ENCODE measurements around the gene GKN1. TPM values are rescaled to one million over a fixed set of nuclear protein-coding genes. Genes with fewer than 3 reads are reported as not detected.

Gene GKN1
- total RNA-seq, 1 experiment from 2014 or later: not detected

- CTCF ChIA-PET: interaction anchor here (0.7 kb wide), 1 partner anchor 335 kb away, joined by 3 read pairs; no protein-coding TSS in a partner anchor
- Histone ChIP-seq H3K27ac (ENCODE audit: low read depth, low read length, poor library complexity, severe bottlenecking) (no peak overlapping the region), H3K4me1 (ENCODE audit: insufficient read depth, low read length, poor library complexity, severe bottlenecking) (no peaks in the 10 kb centered on the region), H3K9me3 (ENCODE audit: low read depth, low read length, poor library complexity, severe bottlenecking) (no peaks in the 10 kb centered on the region), H3K27me3 (replicated peaks; ENCODE audit: insufficient read depth, low read depth, low read length, poor library complexity) (no peaks in the 10 kb centered on the region), H3K4me3 (ENCODE audit: low read depth, low read length, poor library complexity, severe bottlenecking) (no peak overlapping the region), H3K36me3 (ENCODE audit: insufficient read depth, low read length, poor library complexity, severe bottlenecking) (no peaks in the 10 kb centered on the region)
- no peak for DNase-seq (ENCODE audit: low spot score)
- POLR2A ChIA-PET (ENCODE audit: low non-redundant PET): no interaction called here
- no peak for TF ChIP-seq EZH2 (IDR thresholded peaks at IDR 0.05; ENCODE audit: borderline replicate concordance, low read depth, low read length, poor library complexity, severe bottlenecking)
- TF ChIP-seq CTCF (conservative IDR thresholded peaks at IDR 0.05; ENCODE audit: low read depth, low read length): no peak
- intact Hi-C loops (cut with micrococcal nuclease; ENCODE audit: unreplicated experiment): no loop called here
- BruUV-seq (replicated peaks): no TSS peak
Observed at GRCh38 chr2:68974946-68975665, 670 bp downstream of the GKN1 start.

- ChIA-PET CTCF (no interaction called here), POLR2A (ENCODE audit: low non-redundant PET) (no interaction called here)
- no peak for TF ChIP-seq EZH2 (IDR thresholded peaks at IDR 0.05; ENCODE audit: borderline replicate concordance, low read depth, low read length, poor library complexity, severe bottlenecking)
- no peak for TF ChIP-seq CTCF (conservative IDR thresholded peaks at IDR 0.05; ENCODE audit: low read depth, low read length)
- DNase-seq (ENCODE audit: low spot score): no peak
- Histone ChIP-seq H3K36me3 (ENCODE audit: insufficient read depth, low read length, poor library complexity, severe bottlenecking) (no peaks in the 10 kb centered on the region), H3K27ac (ENCODE audit: low read depth, low read length, poor library complexity, severe bottlenecking) (no peak overlapping the region), H3K4me3 (ENCODE audit: low read depth, low read length, poor library complexity, severe bottlenecking) (no peak overlapping the region), H3K9me3 (ENCODE audit: low read depth, low read length, poor library complexity, severe bottlenecking) (no peaks in the 10 kb centered on the region), H3K27me3 (replicated peaks; ENCODE audit: insufficient read depth, low read depth, low read length, poor library complexity) (no peaks in the 10 kb centered on the region), H3K4me1 (ENCODE audit: insufficient read depth, low read length, poor library complexity, severe bottlenecking) (no peaks in the 10 kb centered on the region)
- BruUV-seq (replicated peaks): no TSS peak
- intact Hi-C loops (cut with micrococcal nuclease; ENCODE audit: unreplicated experiment): no loop called here
Observed at GRCh38 chr2:68975844-68976243, 1.4 kb downstream of the GKN1 start.

- intact Hi-C loops (cut with micrococcal nuclease; ENCODE audit: unreplicated experiment): no loop called here
- Histone ChIP-seq H3K27ac (ENCODE audit: low read depth, low read length, poor library complexity, severe bottlenecking) (no peak overlapping the region), H3K36me3 (ENCODE audit: insufficient read depth, low read length, poor library complexity, severe bottlenecking) (no peaks in the 10 kb centered on the region), H3K9me3 (ENCODE audit: low read depth, low read length, poor library complexity, severe bottlenecking) (no peaks in the 10 kb centered on the region), H3K4me3 (ENCODE audit: low read depth, low read length, poor library complexity, severe bottlenecking) (no peak overlapping the region), H3K4me1 (ENCODE audit: insufficient read depth, low read length, poor library complexity, severe bottlenecking) (no peaks in the 10 kb centered on the region), H3K27me3 (replicated peaks; ENCODE audit: insufficient read depth, low read depth, low read length, poor library complexity) (no peaks in the 10 kb centered on the region)
- ChIA-PET POLR2A (ENCODE audit: low non-redundant PET) (no interaction called here), CTCF (no interaction called here)
- no peak for TF ChIP-seq EZH2 (IDR thresholded peaks at IDR 0.05; ENCODE audit: borderline replicate concordance, low read depth, low read length, poor library complexity, severe bottlenecking)
- no peak for TF ChIP-seq CTCF (conservative IDR thresholded peaks at IDR 0.05; ENCODE audit: low read depth, low read length)
- DNase-seq (ENCODE audit: low spot score): no peak
- BruUV-seq (replicated peaks): no TSS peak
Observed at GRCh38 chr2:68977453-68977852, 3.0 kb downstream of the GKN1 start.

All from A673 (cell line).